Dedifferentiated amniotic fluid mesenchymal stem cell (primary cell): ENCODE data around the gene PCNX3.

Source experiments
- DNase-seq: peaks from one replicate; pipeline ENCODE4 v3.0.0-alpha.2; 2016; ENCODE audit errors: extremely low spot score

Gene PCNX3

DNA sequence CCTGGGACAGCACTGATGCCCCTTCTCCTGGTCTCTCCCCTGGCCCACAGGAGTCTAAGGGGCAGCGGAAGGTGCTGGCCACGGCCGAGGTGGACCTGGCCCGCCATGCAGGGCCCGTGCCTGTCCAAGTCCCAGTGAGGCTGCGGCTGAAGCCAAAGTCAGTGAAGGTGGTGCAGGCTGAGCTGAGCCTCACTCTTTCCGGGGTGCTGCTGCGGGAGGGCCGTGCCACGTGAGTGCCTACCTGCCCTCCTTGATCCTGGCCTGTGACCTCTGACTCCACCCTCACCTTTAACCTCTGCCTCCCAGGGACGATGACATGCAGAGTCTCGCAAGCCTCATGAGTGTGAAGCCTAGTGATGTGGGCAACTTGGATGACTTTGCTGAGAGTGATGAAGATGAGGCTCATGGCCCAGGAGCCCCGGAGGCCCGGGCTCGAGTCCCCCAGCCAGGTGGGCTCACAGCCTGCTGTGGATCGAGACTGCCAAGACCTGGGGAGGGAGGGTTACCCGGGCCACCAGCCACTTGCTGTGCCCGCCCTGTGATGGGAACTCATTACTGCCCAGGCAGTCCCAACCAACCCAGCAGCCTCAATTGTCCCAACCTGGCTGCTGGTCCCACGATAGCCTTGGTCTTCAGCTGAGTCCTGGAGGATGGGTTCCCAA, 35.4 kb upstream of the PCNX3 start:
- DNase-seq, result no peak

DNA sequence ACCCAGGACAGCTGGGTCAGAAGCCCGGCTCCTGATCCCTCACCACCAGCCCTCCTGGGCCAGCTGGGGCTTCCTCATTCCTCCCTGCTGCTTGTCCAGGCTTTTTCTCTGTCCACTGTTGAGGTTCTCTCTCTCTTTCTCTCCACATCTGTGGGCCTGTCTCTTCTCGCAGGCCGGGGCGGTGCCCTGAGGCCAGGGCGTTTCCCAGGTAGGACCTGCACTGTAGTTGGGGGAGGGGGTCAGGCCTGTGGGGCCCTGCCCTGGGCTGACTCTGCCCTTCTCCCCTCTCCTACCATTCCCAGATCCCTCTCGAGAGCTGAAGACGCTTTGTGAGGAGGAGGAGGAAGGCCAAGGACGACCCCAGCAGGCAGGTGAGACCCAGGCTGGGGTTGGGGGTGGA, 34.8 kb upstream of the PCNX3 start:
- no peak for DNase-seq

DNA sequence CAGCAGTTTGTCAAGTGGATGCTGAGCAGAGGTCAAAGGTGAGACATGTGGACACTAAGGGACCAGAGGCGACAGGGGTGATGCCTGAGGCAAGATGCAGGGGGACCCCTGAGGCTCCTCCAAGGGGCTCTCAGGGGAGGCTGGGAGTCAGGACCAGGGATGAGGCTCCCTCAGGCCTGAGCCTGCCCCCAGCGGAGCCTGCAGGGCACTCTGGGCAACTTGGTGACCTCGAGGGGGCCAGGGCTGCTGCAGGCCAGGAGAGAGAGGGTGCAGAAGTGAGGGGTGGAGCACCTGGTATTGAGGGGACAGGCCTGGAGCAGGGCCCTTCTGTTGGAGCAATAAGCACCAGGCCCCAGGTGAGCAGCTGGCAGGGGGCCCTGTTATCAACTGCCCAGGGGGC, 33.6 kb upstream of the PCNX3 start:
- no peak for DNase-seq

DNA sequence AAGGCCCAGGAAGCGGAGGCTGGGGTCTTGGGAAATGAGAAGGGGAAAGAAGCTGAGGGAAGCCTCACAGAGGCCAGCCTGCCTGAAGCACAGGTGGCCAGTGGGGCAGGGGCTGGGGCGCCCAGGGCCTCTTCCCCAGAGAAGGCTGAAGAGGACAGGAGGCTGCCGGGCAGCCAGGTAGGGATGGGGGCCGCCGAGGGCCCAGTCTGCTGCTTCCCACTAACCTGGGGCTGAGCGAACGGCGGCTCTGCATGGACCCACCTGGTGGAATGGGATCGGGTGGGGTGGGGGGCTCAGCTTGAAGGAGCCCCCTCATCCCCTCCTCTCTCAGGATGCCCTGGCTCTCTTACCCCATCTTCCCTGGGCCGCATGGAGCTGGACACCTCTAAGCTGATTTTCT, 32.0 kb upstream of the PCNX3 start:
- DNase-seq, result no peak

DNA sequence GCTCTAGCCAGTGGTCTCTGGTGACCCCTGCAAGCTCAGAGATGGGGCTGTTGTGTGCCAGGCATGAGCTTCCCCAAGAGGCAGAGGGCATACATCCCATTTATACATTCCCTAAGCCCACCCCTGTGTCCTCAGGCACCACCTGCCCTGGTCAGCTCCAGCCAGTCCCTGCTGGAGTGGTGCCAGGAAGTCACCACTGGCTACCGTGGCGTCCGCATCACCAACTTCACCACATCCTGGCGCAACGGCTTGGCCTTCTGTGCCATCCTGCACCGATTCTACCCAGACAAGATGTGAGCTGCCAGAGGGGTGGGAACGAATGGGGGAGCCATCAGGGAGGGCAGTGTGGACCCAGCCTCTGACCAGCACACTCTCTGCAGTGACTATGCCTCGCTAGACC, 31.5 kb upstream of the PCNX3 start:
- no peak for DNase-seq

DNA sequence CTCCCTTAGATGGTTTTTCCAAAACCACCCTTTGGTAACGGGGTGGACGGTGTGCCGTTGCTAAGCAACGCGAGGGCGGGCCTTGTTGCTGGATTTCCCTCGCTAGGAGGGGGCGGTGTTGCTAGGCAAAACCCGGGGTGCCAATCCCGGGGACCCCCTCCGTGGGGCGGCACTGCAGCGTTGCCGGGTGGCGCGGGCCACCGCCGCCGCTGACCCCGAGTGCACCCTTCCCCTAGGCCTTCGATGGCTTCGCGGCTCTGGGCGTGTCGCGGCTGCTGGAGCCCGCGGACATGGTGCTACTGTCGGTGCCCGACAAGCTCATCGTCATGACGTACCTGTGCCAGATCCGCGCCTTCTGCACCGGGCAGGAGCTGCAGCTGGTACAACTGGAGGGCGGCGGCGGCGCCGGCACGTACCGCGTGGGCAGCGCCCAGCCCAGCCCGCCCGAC, 30.8 kb upstream of the PCNX3 start:
- no peak for DNase-seq

DNA sequence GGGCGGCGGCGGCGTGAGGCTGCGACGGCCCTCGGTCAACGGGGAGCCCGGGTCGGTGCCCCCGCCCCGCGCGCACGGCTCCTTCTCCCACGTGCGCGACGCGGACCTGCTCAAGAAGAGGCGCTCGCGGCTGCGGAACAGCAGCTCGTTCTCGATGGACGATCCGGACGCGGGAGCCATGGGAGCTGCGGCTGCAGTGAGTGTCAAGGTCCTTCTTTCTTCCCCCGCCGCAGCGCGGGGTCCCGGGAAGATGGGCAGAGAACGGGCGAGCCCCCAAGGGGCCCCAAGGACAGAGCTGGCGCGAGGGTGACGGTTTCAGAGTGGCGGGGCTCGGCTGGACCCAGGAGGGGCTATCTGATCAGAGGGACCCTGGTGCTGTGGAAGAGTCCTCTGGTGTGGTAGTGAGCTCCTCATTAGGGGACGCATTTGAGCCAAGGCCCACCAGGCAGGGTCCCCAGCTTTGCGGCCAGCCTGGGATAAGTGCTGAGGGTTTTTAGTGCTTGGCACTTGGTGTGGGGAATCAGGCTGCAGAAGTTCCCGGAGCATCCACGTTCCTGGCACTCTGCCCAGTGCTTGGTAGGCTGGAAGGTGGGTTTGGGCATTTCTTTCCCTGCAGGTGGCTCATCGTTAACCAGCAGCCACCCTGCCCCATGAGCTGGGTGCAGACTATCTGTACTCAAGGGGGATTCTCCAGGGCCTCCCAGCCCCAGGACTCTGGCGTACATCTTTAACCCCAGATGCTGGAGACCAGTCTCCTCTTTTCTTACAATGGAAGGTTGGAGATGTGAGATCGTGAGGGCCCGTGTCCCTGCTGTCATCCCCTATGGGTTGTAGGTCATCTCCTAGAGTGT, 30.0 kb upstream of the PCNX3 start:
- no peak for DNase-seq

DNA sequence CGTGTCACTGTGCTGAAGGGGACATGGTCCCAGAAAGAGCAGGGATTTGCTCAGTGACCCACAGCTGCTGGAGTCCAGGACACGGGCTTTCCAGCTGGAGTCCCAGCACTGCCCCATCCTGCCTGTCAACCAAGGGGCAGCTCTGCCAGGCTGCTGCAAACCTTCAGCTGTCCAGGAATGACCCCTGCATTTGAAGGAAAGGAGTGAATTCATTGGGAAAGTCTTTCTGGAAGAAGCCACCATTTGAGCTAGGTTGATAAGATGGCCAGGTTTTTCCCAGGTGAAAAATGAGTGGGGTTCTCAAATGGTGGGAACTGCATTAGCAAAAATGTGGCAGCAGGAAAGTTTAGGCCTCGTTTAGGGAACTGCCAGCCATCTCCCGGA, 29.3 kb upstream of the PCNX3 start:
- DNase-seq, result no peak

DNA sequence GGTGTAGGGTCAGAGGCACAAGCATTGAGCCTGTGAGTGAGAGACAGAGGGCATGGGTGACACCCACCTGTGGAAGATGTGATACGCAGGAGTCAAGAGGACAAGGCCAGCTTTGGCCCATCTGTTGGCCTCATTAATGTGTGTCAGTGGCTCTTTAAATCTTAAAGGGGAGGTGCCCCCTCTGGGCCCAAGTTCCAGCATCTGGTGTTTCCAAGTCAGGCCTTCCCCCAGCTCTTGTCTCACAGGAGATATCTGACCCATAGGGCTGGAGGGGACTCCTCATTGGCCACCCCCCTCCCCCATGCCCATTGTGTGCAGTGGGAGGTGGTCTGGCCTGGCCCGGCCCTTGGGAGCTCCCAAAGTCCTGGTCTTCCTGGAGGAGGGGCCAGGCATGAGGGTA, 28.9 kb upstream of the PCNX3 start:
- DNase-seq, result no peak

DNA sequence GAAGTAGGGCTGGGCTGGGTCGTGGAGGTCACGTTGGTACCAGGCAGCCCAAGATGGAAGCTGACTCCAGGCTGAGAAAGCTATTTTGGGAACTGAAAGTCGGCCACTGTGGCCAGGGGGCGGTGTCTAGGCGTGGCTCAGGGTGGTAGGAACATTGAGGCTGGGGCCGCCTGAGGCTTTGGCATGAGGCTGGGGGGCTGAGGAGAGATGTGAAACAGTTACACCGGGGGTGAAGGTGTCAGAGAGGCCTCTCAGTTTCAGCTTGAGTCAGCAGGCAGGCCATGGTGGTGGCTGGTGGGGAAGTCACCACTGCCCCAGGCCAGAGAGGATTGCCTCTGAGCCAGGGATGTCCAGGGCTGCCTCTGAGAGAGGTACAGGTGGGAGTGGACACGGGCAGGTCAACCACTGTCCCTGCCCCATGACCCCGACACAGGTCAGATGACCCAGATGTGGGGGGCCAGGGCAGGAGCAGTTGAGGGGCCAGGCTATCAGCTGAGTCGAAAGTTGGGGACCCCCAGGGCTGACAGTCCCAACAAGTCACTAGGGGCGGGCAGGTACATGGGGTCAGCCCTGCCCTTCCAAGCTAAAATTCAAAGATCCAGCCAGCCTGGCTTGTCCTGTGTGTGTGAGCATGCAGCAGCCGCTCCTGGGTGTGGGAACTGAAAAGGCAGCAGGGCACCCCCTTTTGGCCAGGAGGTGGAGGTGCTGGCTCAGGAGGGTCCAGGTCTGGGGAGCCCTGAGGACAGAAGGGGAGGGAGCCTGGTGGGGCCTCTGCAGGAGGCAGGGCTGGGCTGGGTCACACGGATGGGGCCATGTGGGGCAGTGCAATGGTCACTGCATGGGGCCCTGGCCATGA, 27.1 kb upstream of the PCNX3 start:
- no peak for DNase-seq

DNA sequence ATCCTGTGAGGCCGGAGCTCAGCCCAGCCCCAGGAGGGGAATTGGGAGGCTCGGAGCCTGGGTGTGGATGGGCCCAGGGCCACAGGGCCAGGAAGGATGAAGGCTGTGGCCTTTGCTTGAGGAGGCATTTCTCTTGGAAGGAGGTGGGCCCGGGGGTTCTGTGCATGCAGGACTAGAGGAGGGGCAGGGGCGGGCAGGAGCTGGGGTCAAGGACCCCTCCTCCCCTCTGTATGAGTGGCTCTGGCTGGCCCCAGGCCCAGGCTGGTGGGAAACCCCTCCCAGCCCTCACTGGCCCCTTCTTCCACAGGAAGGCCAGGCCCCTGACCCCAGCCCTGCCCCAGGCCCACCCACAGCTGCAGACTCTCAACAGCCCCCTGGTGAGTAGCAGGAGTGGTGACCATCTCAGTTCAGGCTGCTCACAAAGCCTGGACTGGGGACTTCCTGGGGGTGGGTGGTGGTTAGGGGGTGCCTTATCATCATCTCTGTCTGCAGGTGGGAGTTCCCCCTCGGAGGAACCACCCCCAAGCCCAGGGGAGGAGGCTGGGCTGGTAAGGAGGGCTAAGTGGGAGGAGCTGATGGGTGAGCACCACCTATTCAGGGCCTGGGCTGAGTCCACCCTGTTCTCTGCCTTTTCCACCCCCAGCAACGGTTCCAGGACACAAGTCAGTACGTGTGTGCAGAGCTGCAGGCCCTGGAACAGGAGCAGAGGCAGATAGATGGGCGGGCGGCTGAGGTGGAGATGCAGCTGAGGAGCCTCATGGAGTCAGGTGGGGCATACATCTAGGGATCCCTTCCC, 25.9 kb upstream of the PCNX3 start:
- DNase-seq, result no peak

DNA sequence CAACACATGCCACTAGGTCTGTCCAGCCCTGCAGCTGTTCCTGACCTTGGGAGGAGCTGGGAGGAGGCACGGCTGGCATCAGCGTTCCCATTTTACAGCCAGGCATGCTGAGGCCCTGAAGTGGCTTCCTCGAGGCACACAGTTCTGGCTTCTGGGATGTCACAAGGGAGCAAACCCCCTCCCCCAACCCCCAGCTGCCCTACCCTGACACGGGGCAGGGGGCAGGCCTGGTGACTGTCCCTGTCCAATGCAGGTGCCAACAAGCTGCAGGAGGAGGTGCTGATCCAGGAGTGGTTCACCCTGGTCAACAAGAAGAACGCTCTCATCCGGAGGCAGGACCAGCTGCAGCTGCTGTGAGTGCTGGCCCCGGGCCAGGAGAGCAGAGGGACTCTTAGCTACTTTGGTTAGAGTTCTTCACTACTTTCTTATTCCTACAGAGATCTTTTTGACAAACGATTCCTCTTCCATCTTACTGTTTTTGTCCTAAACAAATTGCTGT, 25.3 kb upstream of the PCNX3 start:
- DNase-seq, result no peak

DNA sequence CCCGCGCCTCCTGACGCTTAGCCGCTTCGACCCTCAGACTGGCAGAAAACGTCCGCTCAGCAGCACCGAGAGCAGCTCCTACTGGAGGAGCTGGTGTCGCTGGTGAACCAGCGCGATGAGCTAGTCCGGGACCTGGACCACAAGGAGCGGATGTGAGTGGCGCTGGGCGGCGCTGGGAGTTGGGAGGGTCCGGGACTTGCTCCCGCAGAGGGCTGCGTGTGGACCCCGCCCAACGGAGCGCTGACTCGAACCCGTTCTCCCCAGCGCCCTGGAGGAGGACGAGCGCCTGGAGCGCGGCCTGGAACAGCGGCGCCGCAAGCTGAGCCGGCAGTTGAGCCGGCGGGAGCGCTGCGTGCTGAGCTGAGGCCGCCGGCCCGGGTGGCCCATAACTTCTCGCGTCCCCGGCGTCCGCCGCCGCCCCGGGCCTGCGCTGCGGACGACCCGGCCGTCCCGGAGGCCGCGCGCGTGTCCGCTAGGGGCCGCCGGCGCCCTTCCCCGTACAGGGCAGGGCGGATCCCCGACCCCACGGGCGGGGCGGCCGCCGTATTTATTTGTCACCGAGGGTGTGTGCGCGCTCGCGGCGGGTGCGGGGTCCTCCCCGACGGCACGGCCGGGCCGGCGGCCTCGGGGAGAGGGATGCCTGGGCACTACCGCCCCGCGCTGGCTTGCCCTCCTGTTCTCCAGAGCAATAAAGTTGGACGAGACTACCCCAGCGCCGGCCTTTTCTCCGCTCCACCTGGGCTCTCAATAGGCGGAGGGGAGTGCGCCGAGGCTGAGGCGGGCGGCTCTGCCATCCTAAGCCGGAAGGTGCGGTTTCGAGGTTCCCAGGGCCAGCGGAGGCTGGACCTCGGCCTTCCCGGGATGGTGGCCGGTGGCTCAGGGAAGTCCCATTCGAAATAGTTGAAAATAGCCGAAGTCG, 23.4 kb upstream of the PCNX3 start:
- no peak for DNase-seq

DNA sequence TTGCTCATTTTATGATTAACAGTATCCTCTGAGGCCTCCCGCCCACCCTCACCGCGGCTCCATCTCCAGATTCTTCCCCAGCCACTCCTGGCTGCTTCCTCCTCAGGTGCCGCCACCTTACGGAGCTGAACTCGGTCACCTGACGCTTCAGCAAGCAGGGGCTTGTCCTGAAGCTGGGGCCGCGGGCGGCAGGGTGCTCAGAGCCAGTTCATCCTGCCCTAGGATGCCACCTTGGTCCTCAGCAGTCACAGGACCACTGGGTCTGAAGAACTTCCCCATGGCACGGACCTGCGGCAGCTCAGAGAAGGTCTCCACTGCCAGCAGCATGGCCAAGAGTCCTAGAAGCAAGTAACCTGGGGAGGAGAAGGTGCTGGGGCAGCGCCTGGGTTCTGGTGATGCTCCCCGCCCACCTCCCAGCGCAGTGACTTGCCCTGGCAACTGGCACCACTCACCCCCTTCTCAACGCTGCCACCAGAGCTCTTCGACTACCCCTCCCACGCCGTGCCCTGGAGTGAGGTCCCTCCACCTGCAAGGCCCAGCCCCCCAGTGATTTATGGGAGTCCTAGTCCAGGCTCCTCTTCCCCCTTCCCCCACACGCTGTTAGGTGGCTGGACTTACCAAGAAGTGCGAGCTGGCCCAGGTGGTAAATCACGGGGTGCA, 22.6 kb upstream of the PCNX3 start:
- no peak for DNase-seq

DNA sequence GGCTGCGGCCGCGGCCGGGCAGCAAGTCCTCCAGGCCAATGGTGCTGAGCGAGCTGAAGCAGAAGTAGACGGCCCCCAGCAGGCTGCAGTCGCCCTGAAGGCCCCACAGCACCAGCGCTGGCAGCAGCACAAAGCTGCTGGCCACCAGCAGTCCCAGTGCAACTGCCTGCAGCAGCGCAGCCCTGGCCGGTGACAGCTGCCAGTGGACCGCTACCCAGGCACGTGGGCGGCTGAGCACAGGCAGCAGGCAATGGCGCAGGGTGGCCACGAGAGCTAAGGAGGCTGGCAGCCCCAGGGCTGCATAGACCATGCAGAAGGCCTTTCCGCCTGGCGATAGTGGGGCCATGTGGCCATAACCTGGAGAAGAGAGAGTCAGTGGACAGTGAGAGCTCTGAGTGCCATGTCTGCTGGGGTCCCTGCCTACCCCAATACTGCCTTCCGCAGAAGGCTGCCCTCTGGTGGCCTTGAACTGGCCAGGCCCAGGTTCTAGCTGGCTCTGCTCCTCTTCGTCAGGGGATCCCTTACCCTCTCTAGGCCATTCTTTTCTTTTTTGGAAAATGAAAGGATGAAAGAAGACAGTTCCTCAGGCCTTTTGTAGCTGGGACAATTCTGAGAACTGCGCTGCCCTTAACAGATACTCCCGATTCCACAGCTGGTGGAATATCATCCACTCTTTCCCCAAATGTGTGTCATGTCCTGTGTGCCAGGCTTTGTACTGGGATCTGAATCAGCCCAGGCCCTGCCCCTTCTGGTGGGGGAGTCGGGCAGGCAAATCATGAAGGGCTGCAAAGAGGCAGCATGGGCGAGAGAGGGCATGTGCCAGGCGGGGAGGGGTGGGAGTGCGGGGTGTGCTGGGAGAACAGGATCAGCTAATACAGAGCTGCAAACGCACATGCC, 21.8 kb upstream of the PCNX3 start:
- DNase-seq, result no peak

DNA sequence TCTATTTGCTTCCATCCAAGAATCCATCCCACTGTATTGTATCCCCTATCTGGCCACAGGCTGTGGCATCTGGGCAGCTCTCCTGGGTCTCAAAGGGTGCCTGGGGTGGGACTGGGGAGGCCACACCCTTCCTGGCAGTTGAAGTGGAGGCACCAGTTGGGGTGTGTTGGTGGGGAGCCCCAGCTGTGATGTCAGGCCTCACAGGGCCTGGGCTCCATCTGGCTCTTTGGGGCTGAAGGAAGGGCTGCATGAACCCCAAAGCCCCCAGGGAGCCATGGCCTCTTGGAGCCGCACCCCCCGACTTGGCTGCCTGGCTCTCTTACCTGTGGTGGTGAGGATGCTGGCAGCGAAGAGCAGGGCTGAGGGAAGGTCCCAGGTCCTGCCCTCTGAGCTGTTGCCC, 20.4 kb upstream of the PCNX3 start:
- DNase-seq, result no peak

DNA sequence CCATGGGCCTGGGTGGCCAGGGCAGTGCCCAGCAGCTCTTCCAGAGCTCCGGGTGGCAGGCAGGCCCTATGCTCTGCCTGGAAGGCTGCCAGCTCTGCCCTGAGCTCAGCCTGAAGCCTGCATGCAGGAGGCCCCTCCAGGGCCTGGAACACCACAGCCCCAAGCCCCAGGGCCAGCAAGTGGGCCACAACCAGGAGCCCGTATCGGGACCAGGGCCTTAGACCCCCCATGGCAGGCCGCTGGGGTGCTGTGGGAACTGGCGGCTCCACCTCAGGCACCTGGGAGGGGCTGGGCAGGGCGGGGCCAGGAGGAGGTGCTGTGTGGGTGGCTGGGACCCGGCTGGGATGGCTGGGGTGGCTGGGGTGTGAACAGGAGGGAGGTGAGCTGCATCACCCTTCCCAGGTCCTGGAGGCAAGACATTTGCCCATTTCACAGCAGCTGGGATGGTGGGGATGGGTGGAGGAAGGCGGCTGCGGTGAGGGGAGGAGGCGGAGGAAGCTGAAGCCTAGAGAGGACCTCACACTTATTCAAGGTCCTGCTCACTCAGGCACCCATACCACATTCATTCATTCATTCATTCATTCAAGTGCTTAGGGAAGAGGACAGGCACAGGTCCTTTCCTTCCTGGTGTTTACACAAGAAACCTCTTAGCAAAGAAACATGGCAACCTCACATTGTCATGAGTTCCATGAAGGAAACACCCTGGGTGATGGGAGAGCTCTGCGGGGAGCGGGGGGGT, 19.9 kb upstream of the PCNX3 start, which contains the start of gene KCNK7:
TSS of gene KCNK7 (minus strand) at position 258 of the 739 bp plus-strand sequence. CDS start at position 230, 28 bp downstream.
- no peak for DNase-seq

DNA sequence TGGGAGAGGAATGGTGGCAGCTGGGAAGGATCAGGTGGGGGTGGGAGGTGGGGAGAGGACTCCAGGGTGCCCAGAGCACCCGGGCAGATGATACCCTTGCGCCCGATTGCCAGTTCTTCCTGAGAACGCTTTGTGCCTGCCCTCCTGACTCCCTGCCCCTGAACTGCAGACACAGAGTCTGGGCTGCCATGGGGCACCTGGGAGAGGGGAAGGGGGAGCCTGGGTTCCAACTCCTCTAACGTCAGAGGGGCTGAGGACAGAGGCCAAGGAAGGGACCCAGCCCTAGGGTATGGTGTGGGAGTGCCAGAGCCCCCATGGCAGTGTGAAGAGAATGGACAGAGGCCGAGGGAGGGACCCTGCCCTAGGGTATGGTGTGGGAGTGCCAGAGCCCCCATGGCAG, 19.1 kb upstream of the PCNX3 start:
- DNase-seq, result no peak
